HCT116 (cell line): ENCODE data around the gene GHRHR. TPM values are rescaled to one million over a fixed set of nuclear protein-coding genes. Genes with fewer than 3 reads are reported as not detected.

Experiments
- ATAC-seq: fragments of 200-7000 bp; cut with Tn5 transposase; 2 replicates; pipeline ENCODE4 v1.9.1; 2020; ENCODE audit warnings: mild to moderate bottlenecking, moderate library complexity
- BruUV-seq: library from RNA; stranded (reverse); fragments of 400-500 nt; replicated peaks from 2 replicates; lab custom pipeline; 2021; lab: Mats Ljungman, UMichigan
- CTCF ChIA-PET: fragments of 300-600 bp; sonication (Branson Sonifier 250); formaldehyde crosslinking; loops from one replicate; lab custom pipeline; 2021; ENCODE audit warnings: antibody characterized with exemption; lab: Charles Lee
- POLR2A ChIA-PET: fragments of 300-600, 350-600 bp; sonication (Branson Sonifier 250); formaldehyde crosslinking; loops from one replicate; lab custom pipeline; 2021; ENCODE audit warnings: antibody characterized with exemption; lab: Charles Lee
- RAD21 ChIA-PET, 2 experiments: fragments of 300-600 bp; sonication (Branson Sonifier 250); formaldehyde crosslinking; loops; one replicate each; lab custom pipeline; 2023; ENCODE audit warnings: low total read pairs in 2 of 2; ENCODE audit not compliant: uncharacterized antibody in 2 of 2, unreplicated experiment in 2 of 2, low non-redundant PET in 1 of 2; lab: Charles Lee
- DNase-seq: peaks from one replicate; pipeline ENCODE4 v3.0.0-alpha.2; 2010; ENCODE audit warnings: low read depth, low spot score
- H2AFZ ChIP-seq: fragments of 200-600 bp; shearing (Covaris generic), sonication (generic); 2 replicates; pipeline ENCODE4 v1.6.1; 2017; ENCODE audit warnings: low read depth, mixed run types, mixed read lengths, antibody characterized with exemption, low read length; ENCODE audit not compliant: poor library complexity, severe bottlenecking
- H3K27ac ChIP-seq: 2 replicates; pipeline ENCODE4 v1.5.1; 2012; ENCODE audit warnings: low read depth, low read length
- H3K27me3 ChIP-seq: fragments of 200-600 bp; sonication (generic); 2 replicates; pipeline ENCODE4 v1.6.1; 2016; ENCODE audit warnings: mixed run types, low read length, mixed read lengths; ENCODE audit not compliant: insufficient read depth
- H3K36me3 ChIP-seq, 2 experiments: fragments of 200-500 bp in 1 of 2; fragments of 200-600 bp in 1 of 2; sonication (Bioruptor generic) in 1 of 2; sonication (generic) in 1 of 2; 2 replicates each; pipeline versions ENCODE4 v1.5.1 to v1.6.1; 2014 to 2016; ENCODE audit warnings: low read length in 2 of 2, inconsistent platforms in 1 of 2, mixed read lengths in 1 of 2, mixed run types in 1 of 2; ENCODE audit not compliant: insufficient read depth in 2 of 2, control insufficient read depth in 1 of 2
- H3K4me1 ChIP-seq, 2 experiments: fragments of 200-600 bp in 1 of 2; sonication (generic) in 1 of 2; 2 replicates each; pipeline versions ENCODE4 v1.5.1 to v1.6.1; 2012 to 2017; ENCODE audit warnings: low read length in 2 of 2, inconsistent platforms in 1 of 2, mild to moderate bottlenecking in 1 of 2, mixed read lengths in 1 of 2, mixed run types in 1 of 2, moderate library complexity in 1 of 2; ENCODE audit not compliant: insufficient read depth in 2 of 2, control insufficient read depth in 1 of 2
- H3K4me2 ChIP-seq: fragments of 200-600 bp; sonication (generic); 2 replicates; pipeline ENCODE4 v1.6.1; 2017; ENCODE audit warnings: mixed run types, low read length, mixed read lengths
- H3K4me3 ChIP-seq, 2 experiments: fragments of 200-600 bp in 1 of 2; sonication (generic) in 1 of 2; replicated peaks in 1 of 2; 2 replicates each; pipeline ENCODE4 v1.5.1; 2011 to 2016; ENCODE audit warnings: low read length in 2 of 2, control low read depth in 1 of 2, low read depth in 1 of 2, mild to moderate bottlenecking in 1 of 2, mixed read lengths in 1 of 2, mixed run types in 1 of 2
- H3K79me2 ChIP-seq: fragments of 200-600 bp; sonication (generic); 2 replicates; pipeline ENCODE4 v1.6.1; 2017; ENCODE audit warnings: mild to moderate bottlenecking, mixed run types, low read length, moderate library complexity, mixed read lengths; ENCODE audit not compliant: insufficient read depth
- H3K9ac ChIP-seq: fragments of 200-600 bp; sonication (generic); 2 replicates; pipeline ENCODE4 v1.6.1; 2016; ENCODE audit warnings: low read length, mixed read lengths
- H3K9me2 ChIP-seq: fragments of 200-600 bp; sonication (generic), shearing (Covaris generic); 2 replicates; pipeline ENCODE4 v1.6.1; 2017; ENCODE audit warnings: mixed run types, mild to moderate bottlenecking, moderate library complexity; ENCODE audit not compliant: insufficient read depth
- H3K9me3 ChIP-seq, 2 experiments: fragments of 200-500 bp in 1 of 2; fragments of 200-600 bp in 1 of 2; sonication (Bioruptor generic) in 1 of 2; sonication (generic) in 1 of 2; 2 replicates each; pipeline ENCODE4 v1.6.1; 2014 to 2017; ENCODE audit warnings: low read length in 2 of 2, mixed read lengths in 2 of 2, inconsistent platforms in 1 of 2, low read depth in 1 of 2, mild to moderate bottlenecking in 1 of 2, mixed run types in 1 of 2, moderate library complexity in 1 of 2; ENCODE audit not compliant: control insufficient read depth in 1 of 2, insufficient read depth in 1 of 2
- H4K20me1 ChIP-seq: fragments of 200-600 bp; sonication (generic), shearing (Covaris generic); 2 replicates; pipeline ENCODE4 v1.6.1; 2017; ENCODE audit warnings: mixed run types, mild to moderate bottlenecking, moderate library complexity; ENCODE audit not compliant: insufficient read depth
- ATF3 ChIP-seq: IDR thresholded peaks from 2 replicates; pipeline ENCODE4 v1.6.1; 2012
- CBX3 ChIP-seq: IDR thresholded peaks from 2 replicates; pipeline ENCODE4 v1.6.1; 2012; ENCODE audit warnings: low read depth
- CEBPB ChIP-seq: IDR thresholded peaks from 2 replicates; pipeline ENCODE4 v1.6.1; 2012; ENCODE audit warnings: low read depth
- EGR1 ChIP-seq: IDR thresholded peaks from 2 replicates; pipeline ENCODE4 v1.6.1; 2012; ENCODE audit warnings: low read depth
- FOSL1 ChIP-seq: IDR thresholded peaks from 2 replicates; pipeline ENCODE4 v1.6.1; 2012; ENCODE audit warnings: low read depth
- JUND ChIP-seq: IDR thresholded peaks from 2 replicates; pipeline ENCODE4 v1.6.1; 2012
- POLR2AphosphoS5 ChIP-seq: IDR thresholded peaks from 2 replicates; pipeline ENCODE4 v1.6.1; 2011; ENCODE audit warnings: mild to moderate bottlenecking, low read depth, low read length, moderate library complexity
- SP1 ChIP-seq: IDR thresholded peaks from 2 replicates; pipeline ENCODE4 v1.6.1; 2012; ENCODE audit warnings: low read depth
- SRF ChIP-seq: IDR thresholded peaks from 2 replicates; pipeline ENCODE4 v1.6.1; 2012; ENCODE audit warnings: low read depth
- intact Hi-C: fragments of 100-400 bp; cut with micrococcal nuclease; formaldehyde crosslinking; loops from 2 replicates; pipeline ENCODE4 v1.10.0; 2022
- total RNA-seq: library from RNA; stranded (reverse); gene quantifications from one replicate; pipeline ENCODE4 v1.2.1, GENCODE V29; 2021; ENCODE audit not compliant: unreplicated experiment

Gene GHRHR
- total RNA-seq, 1 experiment from 2014 or later, result not detected

GRCh38 chr7:30920584-30921539, 42.9 kb upstream of the GHRHR start:
- Histone ChIP-seq H3K9me2 (no peaks in the 10 kb centered on the region), H3K27ac (no peak overlapping the region), H3K79me2 (no peaks in the 10 kb centered on the region), H4K20me1 (no peaks in the 10 kb centered on the region), H3K36me3 (no peaks in the 10 kb centered on the region), H3K4me1 (peaks cover 8 to 25% of the 10 kb centered on the region in 2 experiments), H3K4me3 (peak overlapping the region in 1 of 2 experiments; percentile 28; a peak in 1 of 4 replicates), H2AFZ (no peak overlapping the region), H3K9me3 (no peaks in the 10 kb centered on the region), H3K27me3 (no peaks in the 10 kb centered on the region), H3K9ac (0 out of 2 replicates have a peak overlapping the region, but pooled peaks have one; percentile 9), H3K4me2 (peak overlapping the region; percentile 71)
- POLR2A ChIA-PET, result no interaction called here
- ATAC-seq, result peak; percentile 72
- CTCF ChIA-PET, result no interaction called here
- BruUV-seq, result no TSS peak
- no peak for DNase-seq
- peak; percentile 30; the same call in 1 of the 2 replicates for TF ChIP-seq FOSL1
- TF ChIP-seq POLR2AphosphoS5, result no peak
- RAD21 ChIA-PET, result no interaction called here
- intact Hi-C loops, result no loop called here

- Histone ChIP-seq H3K36me3 (no peaks in the 10 kb centered on the region), H3K9me3 (no peaks in the 10 kb centered on the region; a peak in 1 of 4 replicates), H3K4me3 (no peak overlapping the region), H3K27ac (no peak overlapping the region), H2AFZ (no peak overlapping the region), H3K27me3 (no peaks in the 10 kb centered on the region), H3K9ac (0 out of 2 replicates have a peak overlapping the region, but pooled peaks have one; percentile 9), H3K79me2 (no peaks in the 10 kb centered on the region), H4K20me1 (no peaks in the 10 kb centered on the region), H3K9me2 (no peaks in the 10 kb centered on the region), H3K4me2 (peak overlapping the region; percentile 71), H3K4me1 (peaks cover 8 to 25% of the 10 kb centered on the region in 2 experiments)
- POLR2A ChIA-PET, result no interaction called here
- RAD21 ChIA-PET, result no interaction called here
- DNase-seq (no peak), ATAC-seq (peak; percentile 23; the same call in 1 of the 2 replicates)
- TF ChIP-seq JUND (no peak), CEBPB (no peak), SRF (no peak), EGR1 (no peak), SP1 (no peak), CBX3 (no peak), ATF3 (no peak)
- CTCF ChIA-PET, result no interaction called here
- BruUV-seq, result no TSS peak
- intact Hi-C loops, result no loop called here
Measured at GRCh38 chr7:30921540-30922401, 42.0 kb upstream of the GHRHR start.
